CD4-positive, alpha-beta memory T cell (primary cell): Measurements from ENCODE around the gene XCL2. TPM values are rescaled to one million over a fixed set of nuclear protein-coding genes. Genes with fewer than 3 reads are reported as not detected.
A peak's percentile ranks its signal among the peaks of the same experiment; 100 is the strongest.
"Not testable (repeated sequence)": the region's sequence is repeated elsewhere in the genome, so short reads cannot be mapped to it uniquely, and the experiment has no call there.

Experiments
- CTCF ChIA-PET: fragments of 350-600 bp; sonication (Branson Sonifier 250); formaldehyde crosslinking; loops from one replicate; lab custom pipeline; 2021; ENCODE audit warnings: inconsistent platforms; ENCODE audit not compliant: partially characterized antibody; lab: Charles Lee
- POLR2A ChIA-PET: fragments of 350-600 bp; sonication (Branson Sonifier 250); formaldehyde crosslinking; loops from one replicate; lab custom pipeline; 2021; ENCODE audit not compliant: partially characterized antibody; lab: Charles Lee
- DNase-seq, 5 donors: peaks; one replicate each; pipeline versions ENCODE4 v3.0.0 to v3.0.0-alpha.2; 2020 to 2022; ENCODE audit warnings: mixed read lengths in 1 of 5
- H3K27ac ChIP-seq: one replicate; pipeline ENCODE4 v1.7.0; 2013; ENCODE audit warnings: low read depth, low read length
- H3K27me3 ChIP-seq: 2 replicates; pipeline ENCODE4 v1.7.0; 2013; ENCODE audit warnings: mild to moderate bottlenecking, low read length, moderate library complexity; ENCODE audit not compliant: insufficient read depth
- H3K36me3 ChIP-seq: 2 replicates; pipeline ENCODE4 v1.7.0; 2013; ENCODE audit warnings: mild to moderate bottlenecking, low read length, moderate library complexity; ENCODE audit not compliant: insufficient read depth
- H3K4me1 ChIP-seq: 2 replicates; pipeline ENCODE4 v1.7.0; 2013; ENCODE audit warnings: mild to moderate bottlenecking, low read length, moderate library complexity; ENCODE audit not compliant: insufficient read depth
- H3K4me3 ChIP-seq, 2 donors: one replicate each; pipeline ENCODE4 v1.7.0; 2013; ENCODE audit warnings: low read length in 2 of 2, mild to moderate bottlenecking in 1 of 2
- H3K9me3 ChIP-seq, 2 donors: one replicate each; pipeline ENCODE4 v1.7.0; 2013; ENCODE audit warnings: low read length in 2 of 2, control low read depth in 1 of 2; ENCODE audit not compliant: control insufficient read depth in 1 of 2
- H3K27ac Mint-ChIP-seq, 7 donors: one replicate each; pipeline ENCODE4 v1.8.0; 2020 to 2021; ENCODE audit warnings: mixed read lengths in 7 of 7, mild to moderate bottlenecking in 6 of 7, inconsistent platforms in 3 of 7, moderate library complexity in 3 of 7
- H3K27me3 Mint-ChIP-seq, 2 donors: one replicate each; pipeline ENCODE4 v1.8.0; 2020 to 2021; ENCODE audit warnings: mixed read lengths in 2 of 2
- H3K36me3 Mint-ChIP-seq, 2 donors: one replicate each; pipeline ENCODE4 v1.8.0; 2020 to 2021; ENCODE audit warnings: mixed read lengths in 2 of 2, inconsistent platforms in 1 of 2, mild to moderate bottlenecking in 1 of 2
- H3K4me1 Mint-ChIP-seq, 4 donors: one replicate each; pipeline ENCODE4 v1.8.0; 2020 to 2021; ENCODE audit warnings: mixed read lengths in 4 of 4, mild to moderate bottlenecking in 1 of 4
- H3K4me3 Mint-ChIP-seq, 8 donors: one replicate each; pipeline ENCODE4 v1.8.0; 2020 to 2021; ENCODE audit warnings: mixed read lengths in 8 of 8, mild to moderate bottlenecking in 7 of 8, moderate library complexity in 6 of 8, inconsistent platforms in 3 of 8
- H3K9me3 Mint-ChIP-seq, 8 donors: one replicate each; pipeline ENCODE4 v1.8.0; 2020 to 2021; ENCODE audit warnings: mixed read lengths in 8 of 8, mild to moderate bottlenecking in 5 of 8, inconsistent platforms in 3 of 8, moderate library complexity in 1 of 8
- intact Hi-C: fragments of 100-400 bp; cut with micrococcal nuclease; formaldehyde crosslinking; loops from one replicate; pipeline ENCODE4 v1.15.1; 2023
- polyA plus RNA-seq, 2 donors: library from polyadenylated mRNA; unstranded; fragments of 300-500 nt; fragmentation: Illumina TruSeq; gene quantifications; one replicate each; pipeline ENCODE4 v1.2.3, GENCODE V29; 2021
- total RNA-seq, 2 experiments: library from RNA; stranded (reverse); gene quantifications; one replicate each; pipeline ENCODE4 v1.2.3, GENCODE V29; 2021

XCL2 gene
- total and polyA plus RNA-seq, 4 experiments from 2014 or later: 1.4 to 2.8 TPM; not detected in 2

DNA sequence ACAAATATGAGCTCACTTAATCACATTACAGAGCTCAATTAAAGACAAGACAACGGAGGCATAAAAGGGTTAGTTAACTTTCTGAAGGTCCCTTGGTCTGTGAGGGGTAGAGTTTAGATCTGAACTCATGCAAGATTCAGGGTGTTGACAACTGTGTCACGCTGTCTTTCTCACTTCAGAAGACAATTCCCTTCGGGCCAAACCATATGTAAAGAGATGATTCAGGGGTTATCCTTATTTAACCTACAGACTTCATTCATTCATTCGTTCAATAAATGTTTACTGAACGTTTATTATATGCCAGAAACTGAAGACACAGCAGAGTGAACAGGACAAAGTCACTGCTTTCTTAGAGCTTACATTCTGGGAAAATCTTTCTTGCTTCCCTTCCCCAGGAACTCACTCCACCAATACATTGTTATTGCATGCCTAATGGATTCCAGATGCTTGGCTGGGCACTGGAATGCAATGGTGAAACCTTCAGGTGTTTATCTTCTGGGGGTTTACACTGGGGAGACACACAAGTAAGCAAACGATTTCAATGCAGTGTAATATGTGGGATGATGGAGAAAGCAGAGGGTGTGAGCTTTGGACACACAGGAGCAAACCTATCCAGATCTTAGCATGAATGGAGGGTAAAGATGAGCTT is 39.0 kb upstream of the XCL2 start:
- ChIA-PET CTCF (interaction anchor here (0.7 kb wide), 1 partner anchor 240 kb away, joined by 3 read pairs; no protein-coding TSS in a partner anchor), POLR2A (no interaction called here)
- Mint-ChIP-seq H3K4me3 (no peak overlapping the region), H3K27me3 (no peaks in the 10 kb centered on the region), H3K4me1 (peaks cover 0 to 6% (median under 1%) of the 10 kb centered on the region in 4 donors), H3K36me3 (no peaks in the 10 kb centered on the region), H3K9me3 (peaks cover 0 to 3% (median 0%) of the 10 kb centered on the region in 8 donors), H3K27ac (no peak overlapping the region)
- Histone ChIP-seq H3K4me1 (no peaks in the 10 kb centered on the region), H3K9me3 (no peaks in the 10 kb centered on the region), H3K27ac (no peak overlapping the region), H3K4me3 (no peak overlapping the region), H3K27me3 (no peaks in the 10 kb centered on the region), H3K36me3 (no peaks in the 10 kb centered on the region)
- intact Hi-C loops: no loop called here
- DNase-seq: no peak

DNA sequence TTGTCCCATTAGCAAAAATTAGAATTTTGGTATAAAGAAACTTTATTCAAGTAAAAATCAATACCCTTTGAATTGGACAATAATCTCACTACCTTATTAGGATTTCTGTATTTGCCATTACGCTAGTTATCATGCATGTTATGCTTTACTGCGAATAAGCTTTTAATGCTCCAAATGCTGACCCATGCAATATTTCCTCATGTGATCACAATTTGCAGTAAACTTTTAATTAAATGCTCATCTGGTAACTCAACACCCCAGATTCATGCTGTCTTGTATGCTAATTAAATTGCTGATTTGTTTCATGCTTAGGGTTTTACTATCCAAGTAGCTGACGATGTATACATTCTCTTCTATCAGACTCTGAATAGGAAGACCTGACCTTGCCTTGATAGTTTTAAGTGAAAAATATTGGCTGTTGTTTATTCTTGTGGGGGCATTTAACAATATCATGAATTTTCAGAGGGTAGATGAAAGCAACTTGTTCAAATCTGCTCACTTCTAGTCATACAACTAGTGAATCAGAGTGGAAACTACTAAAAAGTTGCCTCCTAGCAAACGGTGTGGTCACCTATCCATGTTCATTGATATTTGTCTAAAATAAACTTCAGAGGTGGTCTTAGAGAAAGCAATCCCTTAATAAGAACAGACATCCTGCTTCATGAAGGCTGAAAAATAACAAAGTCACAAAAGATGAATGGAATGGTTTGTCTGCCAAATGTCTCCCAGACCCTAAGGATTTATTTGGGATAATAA is 38.2 kb upstream of the XCL2 start:
- no peaks in the 10 kb centered on the region for H3K4me1 ChIP-seq
- H3K9me3 ChIP-seq: no peaks in the 10 kb centered on the region
- H3K36me3 ChIP-seq: no peaks in the 10 kb centered on the region
- Mint-ChIP-seq H3K36me3 (no peaks in the 10 kb centered on the region), H3K4me1 (peaks cover 0 to 10% (median under 1%) of the 10 kb centered on the region in 4 donors), H3K4me3 (no peak overlapping the region), H3K27me3 (no peaks in the 10 kb centered on the region), H3K9me3 (no peaks in the 10 kb centered on the region), H3K27ac (no peak overlapping the region)
- intact Hi-C loops: no loop called here
- ChIA-PET POLR2A (no interaction called here), CTCF (no interaction called here)
- DNase-seq: no peak
- no peak overlapping the region for H3K4me3 ChIP-seq
- H3K27me3 ChIP-seq: no peaks in the 10 kb centered on the region
- H3K27ac ChIP-seq: no peak overlapping the region

DNA sequence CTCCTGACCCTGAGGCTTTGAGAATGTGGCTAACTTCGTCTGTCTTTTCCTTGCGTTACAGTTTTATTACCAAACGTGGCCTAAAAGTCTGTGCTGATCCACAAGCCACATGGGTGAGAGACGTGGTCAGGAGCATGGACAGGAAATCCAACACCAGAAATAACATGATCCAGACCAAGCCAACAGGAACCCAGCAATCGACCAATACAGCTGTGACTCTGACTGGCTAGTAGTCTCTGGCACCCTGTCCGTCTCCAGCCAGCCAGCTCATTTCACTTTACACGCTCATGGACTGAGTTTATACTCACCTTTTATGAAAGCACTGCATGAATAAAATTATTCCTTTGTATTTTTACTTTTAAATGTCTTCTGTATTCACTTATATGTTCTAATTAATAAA is 37.2 kb upstream of the XCL2 start:
- H3K36me3 Mint-ChIP-seq, POLR2A ChIA-PET: not testable (repeated sequence)

DNA sequence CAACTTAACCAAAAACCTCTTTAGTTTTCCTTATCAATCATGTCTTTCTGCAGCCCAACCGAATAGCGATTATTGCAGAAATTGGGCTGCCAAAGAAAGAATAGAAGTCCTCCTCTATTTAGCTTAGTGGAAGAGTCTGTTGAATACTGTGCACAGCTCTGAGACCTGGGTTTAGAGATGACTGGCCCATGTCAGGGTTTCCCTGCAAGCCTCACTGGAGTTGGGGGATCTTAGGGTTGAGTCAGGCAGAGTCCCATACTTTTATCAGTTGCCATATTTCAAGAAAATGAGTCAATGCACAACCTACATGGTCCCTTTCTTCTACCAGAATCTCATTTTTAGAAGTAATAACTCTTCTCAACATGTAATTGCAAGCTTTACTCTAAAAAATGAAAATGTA is 36.5 kb upstream of the XCL2 start:
- H3K4me3 ChIP-seq, H3K27ac ChIP-seq, H3K4me1 ChIP-seq, intact Hi-C loops, H3K9me3 ChIP-seq, H3K36me3 Mint-ChIP-seq, POLR2A ChIA-PET, H3K4me3 Mint-ChIP-seq, H3K27ac Mint-ChIP-seq, H3K36me3 ChIP-seq, H3K9me3 Mint-ChIP-seq, DNase-seq, H3K27me3 Mint-ChIP-seq, H3K27me3 ChIP-seq: not testable (repeated sequence)
- H3K4me1 Mint-ChIP-seq: peaks cover 0 to 14% (median 5%) of the 10 kb centered on the region in 4 donors
- CTCF ChIA-PET: interaction anchor here (0.5 kb wide), 1 partner anchor 193 kb away, joined by 3 read pairs; no protein-coding TSS in a partner anchor

More for the DNA sequence above, 37.2 kb upstream of the XCL2 start:
- H3K27ac Mint-ChIP-seq, H3K4me3 ChIP-seq, H3K27me3 ChIP-seq, H3K36me3 ChIP-seq, H3K4me1 ChIP-seq, DNase-seq, H3K27ac ChIP-seq, H3K9me3 ChIP-seq, intact Hi-C loops, H3K9me3 Mint-ChIP-seq, H3K4me3 Mint-ChIP-seq, H3K27me3 Mint-ChIP-seq: not testable (repeated sequence)
- CTCF ChIA-PET: interaction anchor here (0.5 kb wide), 1 partner anchor 194 kb away, joined by 3 read pairs; no protein-coding TSS in a partner anchor
- H3K4me1 Mint-ChIP-seq: peaks cover 0 to 14% (median 5%) of the 10 kb centered on the region in 4 donors

DNA sequence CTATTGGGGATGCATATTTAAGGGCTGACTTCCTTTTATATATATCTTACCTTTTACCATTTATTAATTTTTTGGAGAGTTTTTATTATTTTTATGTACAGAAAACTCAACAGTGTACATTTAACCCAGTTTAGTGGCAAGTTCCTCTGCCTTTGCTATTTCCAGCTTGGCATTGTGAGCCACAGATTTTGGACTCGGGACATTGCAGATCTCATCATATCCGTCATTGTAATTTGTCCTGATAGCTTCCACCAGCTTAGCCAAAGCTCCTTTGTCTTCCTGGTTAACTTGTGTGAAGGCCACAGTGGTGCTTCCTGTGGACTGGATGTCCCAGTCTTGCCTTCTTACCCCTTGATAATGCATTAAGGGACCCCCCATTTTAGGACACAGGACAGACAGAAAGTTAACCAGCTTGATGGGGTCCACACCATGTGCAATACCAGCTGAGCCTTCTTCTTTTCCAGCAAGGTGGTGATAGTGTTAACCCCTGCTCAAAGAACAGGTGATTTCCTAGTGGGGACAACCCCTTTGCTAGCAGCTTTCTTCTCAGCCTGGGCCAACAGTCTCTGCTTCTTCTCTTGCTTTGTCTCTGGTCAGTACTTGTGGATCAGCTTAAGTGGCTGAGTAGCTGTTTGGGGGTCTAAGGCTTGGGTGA is 34.9 kb upstream of the XCL2 start:
- peaks cover 6 to 22% (median 12%) of the 10 kb centered on the region in 4 donors for H3K4me1 Mint-ChIP-seq
- POLR2A ChIA-PET: not testable (repeated sequence)

DNA sequence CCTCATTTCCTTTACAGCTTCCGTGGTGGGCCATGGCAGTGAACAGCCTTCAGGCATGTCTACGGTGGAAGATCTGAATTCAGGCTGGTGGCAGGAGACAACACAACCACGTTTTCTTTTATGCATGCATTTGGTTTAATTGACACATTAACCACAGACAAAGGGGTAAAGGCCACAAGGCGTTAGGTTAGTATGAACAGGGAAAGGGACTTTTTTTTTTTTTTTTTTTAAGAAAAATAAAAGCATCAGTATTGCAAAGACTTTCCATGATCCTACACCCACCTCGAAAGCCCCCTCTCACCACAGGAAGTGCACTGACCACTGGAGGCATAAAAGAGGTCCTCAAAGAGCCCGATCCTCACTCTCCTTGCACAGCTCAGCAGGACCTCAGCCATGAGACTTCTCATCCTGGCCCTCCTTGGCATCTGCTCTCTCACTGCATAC is 32.5 kb upstream of the XCL2 start, which contains the start of gene XCL1:
XCL1 (plus strand) TSS at position 361 of the 444 bp plus-strand sequence; CDS start at position 394, 33 bp downstream.
- H3K27ac ChIP-seq, H3K27me3 ChIP-seq, H3K4me1 ChIP-seq, H3K4me3 ChIP-seq, H3K9me3 ChIP-seq, H3K36me3 Mint-ChIP-seq, POLR2A ChIA-PET, H3K36me3 ChIP-seq, intact Hi-C loops, CTCF ChIA-PET, H3K27me3 Mint-ChIP-seq, H3K9me3 Mint-ChIP-seq: not testable (repeated sequence)
- H3K4me1 Mint-ChIP-seq: peaks cover 10 to 22% (median 16%) of the 10 kb centered on the region in 4 donors
- peak within 1 kb of the TSS in 1 of 7 donors; percentile 63 for H3K27ac Mint-ChIP-seq
- peak within 1 kb of the TSS in 4 of 8 donors; percentile 10 to 60 (median 59) for H3K4me3 Mint-ChIP-seq
- peak in 2 of 5 donors; percentile 0 to 3 for DNase-seq

More for the DNA sequence above, 34.9 kb upstream of the XCL2 start:
- H3K36me3 ChIP-seq, H3K9me3 ChIP-seq, H3K9me3 Mint-ChIP-seq, DNase-seq, H3K36me3 Mint-ChIP-seq, H3K4me1 ChIP-seq, H3K4me3 ChIP-seq, intact Hi-C loops, H3K27me3 ChIP-seq, H3K27me3 Mint-ChIP-seq, H3K27ac Mint-ChIP-seq, H3K27ac ChIP-seq: not testable (repeated sequence)
- H3K4me3 Mint-ChIP-seq: peak overlapping the region in 2 of 8 donors; percentile 6 to 19
- CTCF ChIA-PET: interaction anchor here (1.8 to 2.1 kb wide), 3 partner anchors 10 to 236 kb away, joined by 6 to 12 read pairs (median 8); no protein-coding TSS in a partner anchor

DNA sequence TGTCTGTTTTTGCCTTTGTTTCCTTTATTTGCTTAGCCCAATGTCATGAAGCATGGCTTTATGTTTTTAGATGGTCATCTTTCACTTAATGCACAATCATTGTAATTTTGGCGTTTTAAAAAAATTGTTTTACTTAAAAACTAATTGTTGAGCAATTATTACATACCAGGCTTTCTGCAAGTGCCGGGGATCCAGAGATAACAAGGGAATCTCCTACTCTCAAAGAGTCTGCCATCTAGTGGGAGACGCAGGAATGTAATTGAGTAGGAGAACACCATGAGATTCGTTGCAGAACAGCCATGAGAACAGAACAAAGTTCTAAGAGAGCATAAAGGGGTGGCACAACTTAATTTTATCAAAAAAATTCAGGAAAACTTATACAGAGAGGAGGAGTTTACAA is 30.4 kb upstream of the XCL2 start:
- H3K27ac Mint-ChIP-seq: not testable (repeated sequence)

More for the DNA sequence above, 30.4 kb upstream of the XCL2 start:
- H3K4me3 Mint-ChIP-seq, H3K9me3 Mint-ChIP-seq, H3K36me3 Mint-ChIP-seq, H3K27ac ChIP-seq, H3K27me3 Mint-ChIP-seq, H3K9me3 ChIP-seq, H3K27me3 ChIP-seq, H3K36me3 ChIP-seq, POLR2A ChIA-PET, H3K4me1 ChIP-seq, H3K4me3 ChIP-seq: not testable (repeated sequence)
- intact Hi-C loops: loop anchor here (1.0 to 5.0 kb wide), 2 partner anchors 42 to 135 kb away; no protein-coding TSS in a partner anchor
- CTCF ChIA-PET: interaction anchor here (1.0 kb wide), 1 partner anchor 135 kb away, joined by 5 read pairs; no protein-coding TSS in a partner anchor
- peak in 4 of 5 donors; percentile 19 to 41 (median 36) for DNase-seq
- peaks cover 8 to 20% (median 16%) of the 10 kb centered on the region in 4 donors for H3K4me1 Mint-ChIP-seq
